SK-N-SH (cell line): ENCODE data around the gene FSIP2.

Experiments
- CTCF ChIP-seq: fragments of 200-600 bp; sonication (generic); IDR thresholded peaks from 2 replicates; pipeline ENCODE4 v1.6.1; 2017; ENCODE audit warnings: antibody characterized with exemption, mild to moderate bottlenecking, moderate library complexity
- EP300 ChIP-seq, 2 experiments: IDR thresholded peaks; 2 replicates each; pipeline versions ENCODE4 v1.4.0 to v1.6.1; 2012; ENCODE audit warnings: borderline replicate concordance in 1 of 2, low read depth in 1 of 2, low read length in 1 of 2
- FOXM1 ChIP-seq: IDR thresholded peaks from 2 replicates; pipeline ENCODE4 v1.4.0; 2012; ENCODE audit warnings: low read depth, mild to moderate bottlenecking
- MAX ChIP-seq: IDR thresholded peaks from 2 replicates; pipeline ENCODE4 v1.4.0; 2012; ENCODE audit warnings: low read depth
- MXI1 ChIP-seq: IDR thresholded peaks from 2 replicates; pipeline ENCODE4 v1.6.1; 2012; ENCODE audit warnings: mild to moderate bottlenecking, low read depth, low read length, improper control_type of control experiment
- PBX3 ChIP-seq: IDR thresholded peaks from 2 replicates; pipeline ENCODE4; 2012
- REST ChIP-seq: IDR thresholded peaks from 2 replicates; pipeline ENCODE4 v1.6.1; 2012; ENCODE audit warnings: mild to moderate bottlenecking, low read depth, low read length, moderate library complexity
- SIN3A ChIP-seq: IDR thresholded peaks from 2 replicates; pipeline ENCODE4 v1.6.1; 2012; ENCODE audit warnings: low read depth, mild to moderate bottlenecking, low read length, moderate library complexity, borderline replicate concordance
- TAF1 ChIP-seq: IDR thresholded peaks from 2 replicates; pipeline ENCODE4 v1.6.1; 2012; ENCODE audit warnings: low read depth, mild to moderate bottlenecking, low read length, moderate library complexity, borderline replicate concordance
- TCF12 ChIP-seq: IDR thresholded peaks from 2 replicates; pipeline ENCODE4 v1.4.0; 2012

GRCh38 chr2:185859506-185859905 lies 120.9 kb downstream of the FSIP2 start:
- TF ChIP-seq MXI1 (no peak), PBX3 (no peak), CTCF (no peak), EP300 (IDR thresholded peaks at IDR 0.05; ENCODE audit: borderline replicate concordance in 1 of 2, low read depth in 1 of 2, low read length in 1 of 2) (no peak), TCF12 (no peak), REST (no peak), SIN3A (no peak), TAF1 (no peak), FOXM1 (no peak), MAX (no peak)
